ENCODE results near the gene MAPRE3.

The MAPRE3 gene

GRCh38 chr2:27038631-27039339 is 68.3 kb downstream of the MAPRE3 start:
- DNase-seq (ENCODE audit: extremely low read depth, insufficient read length), result no peak
- H3K27me3 ChIP-seq (replicated peaks; ENCODE audit: control insufficient read depth, insufficient read depth, low read length), result no peaks in the 10 kb centered on the region
- H3K4me3 ChIP-seq (replicated peaks; ENCODE audit: low read depth, low read length), result no peak overlapping the region
- H3K36me3 ChIP-seq (ENCODE audit: control insufficient read depth, insufficient read depth, low read length), result peaks cover 60% of the 10 kb centered on the region
- no peak for TF ChIP-seq CTCF (IDR thresholded peaks at IDR 0.05; ENCODE audit: insufficient read depth, low read length, poor library complexity, severe bottlenecking)

- Histone ChIP-seq H3K4me3 (replicated peaks; ENCODE audit: low read depth, low read length) (no peak overlapping the region), H3K27me3 (replicated peaks; ENCODE audit: control insufficient read depth, insufficient read depth, low read length) (no peaks in the 10 kb centered on the region), H3K36me3 (ENCODE audit: control insufficient read depth, insufficient read depth, low read length) (peaks cover 60% of the 10 kb centered on the region)
Observed at GRCh38 chr2:27039426-27039825, 69.0 kb downstream of the MAPRE3 start.

GRCh38 chr2:27039871-27040270 is 69.4 kb downstream of the MAPRE3 start:
- H3K36me3 ChIP-seq (ENCODE audit: control insufficient read depth, insufficient read depth, low read length), result peaks cover 59% of the 10 kb centered on the region
- no peak for TF ChIP-seq CTCF (IDR thresholded peaks at IDR 0.05; ENCODE audit: insufficient read depth, low read length, poor library complexity, severe bottlenecking)

More at GRCh38 chr2:27039426-27039825, 69.0 kb downstream of the MAPRE3 start:
- DNase-seq (ENCODE audit: extremely low read depth, insufficient read length), result no peak
- TF ChIP-seq CTCF (IDR thresholded peaks at IDR 0.05; ENCODE audit: insufficient read depth, low read length, poor library complexity, severe bottlenecking), result no peak

GRCh38 chr2:27040282-27040681 is 69.8 kb downstream of the MAPRE3 start:
- H3K36me3 ChIP-seq (ENCODE audit: control insufficient read depth, insufficient read depth, low read length), result peaks cover 55% of the 10 kb centered on the region
- DNase-seq (ENCODE audit: extremely low read depth, insufficient read length), result no peak
- no peaks in the 10 kb centered on the region for H3K27me3 ChIP-seq (replicated peaks; ENCODE audit: control insufficient read depth, insufficient read depth, low read length)
- no peak overlapping the region for H3K4me3 ChIP-seq (replicated peaks; ENCODE audit: low read depth, low read length)
- TF ChIP-seq CTCF (IDR thresholded peaks at IDR 0.05; ENCODE audit: insufficient read depth, low read length, poor library complexity, severe bottlenecking), result no peak

More at GRCh38 chr2:27039871-27040270, 69.4 kb downstream of the MAPRE3 start:
- DNase-seq (ENCODE audit: extremely low read depth, insufficient read length), result no peak
- no peaks in the 10 kb centered on the region for H3K27me3 ChIP-seq (replicated peaks; ENCODE audit: control insufficient read depth, insufficient read depth, low read length)
- no peak overlapping the region for H3K4me3 ChIP-seq (replicated peaks; ENCODE audit: low read depth, low read length)

GRCh38 chr2:27041752-27042151 is 71.3 kb downstream of the MAPRE3 start:
- peaks cover 43% of the 10 kb centered on the region for H3K36me3 ChIP-seq (ENCODE audit: control insufficient read depth, insufficient read depth, low read length)
- DNase-seq (ENCODE audit: extremely low read depth, insufficient read length), result no peak
- no peak for TF ChIP-seq CTCF (IDR thresholded peaks at IDR 0.05; ENCODE audit: insufficient read depth, low read length, poor library complexity, severe bottlenecking)
- no peak overlapping the region for H3K4me3 ChIP-seq (replicated peaks; ENCODE audit: low read depth, low read length)
- H3K27me3 ChIP-seq (replicated peaks; ENCODE audit: control insufficient read depth, insufficient read depth, low read length), result no peaks in the 10 kb centered on the region
